Stimulated activated CD4-positive, alpha-beta T cell treated with anti-CD3 and anti-CD28 coated beads, Interleukin-4, amount 100 ng/mL, for 48 hours (primary cell): Measurements from ENCODE around the gene CISD3.
"Not testable (repeated sequence)": the region's sequence is repeated elsewhere in the genome, so short reads cannot be mapped to it uniquely, and the experiment has no call there.

Source experiments
- DNase-seq, 2 donors: peaks; one replicate each; pipeline ENCODE4 v3.0.0-alpha.2; 2020; ENCODE audit warnings: low read depth in 2 of 2

Gene CISD3

GRCh38 chr17:38707678-38708351, 22.3 kb upstream of the CISD3 start:
- DNase-seq: no peak

DNA sequence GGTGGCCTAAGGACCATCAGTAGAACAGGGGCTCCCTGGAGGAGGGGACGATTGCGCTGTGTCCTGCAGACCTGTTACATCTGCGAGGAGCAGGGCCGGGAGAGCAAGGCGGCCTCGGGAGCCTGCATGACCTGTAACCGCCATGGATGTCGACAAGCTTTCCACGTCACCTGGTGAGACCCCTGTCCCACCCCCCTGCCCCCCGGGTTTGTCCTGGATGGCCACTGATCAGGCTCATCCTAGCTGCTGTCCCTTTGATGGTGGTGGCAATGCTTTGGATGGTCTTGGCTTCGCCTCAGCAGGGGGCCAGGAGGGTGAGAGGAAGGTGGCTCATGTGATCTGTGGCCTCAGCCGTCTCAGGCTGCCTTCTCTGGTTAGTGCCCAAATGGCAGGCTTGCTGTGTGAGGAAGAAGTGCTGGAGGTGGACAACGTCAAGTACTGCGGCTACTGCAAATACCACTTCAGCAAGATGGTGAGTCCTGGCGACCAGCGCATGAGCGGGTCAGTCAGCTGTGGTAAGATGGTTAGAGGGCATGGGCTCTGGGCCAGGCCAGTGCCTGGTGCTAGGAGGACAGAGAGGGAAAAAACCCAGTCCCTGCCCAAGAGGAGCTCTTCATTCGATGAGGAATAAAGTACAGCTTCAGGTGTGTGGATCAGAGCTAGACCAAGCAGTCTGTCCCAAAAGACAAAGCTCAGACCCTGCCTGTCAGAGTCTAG, 20.9 kb upstream of the CISD3 start:
- no peak for DNase-seq

- no peak for DNase-seq
Observed at GRCh38 chr17:38709864-38710603, 20.1 kb upstream of the CISD3 start.

DNA sequence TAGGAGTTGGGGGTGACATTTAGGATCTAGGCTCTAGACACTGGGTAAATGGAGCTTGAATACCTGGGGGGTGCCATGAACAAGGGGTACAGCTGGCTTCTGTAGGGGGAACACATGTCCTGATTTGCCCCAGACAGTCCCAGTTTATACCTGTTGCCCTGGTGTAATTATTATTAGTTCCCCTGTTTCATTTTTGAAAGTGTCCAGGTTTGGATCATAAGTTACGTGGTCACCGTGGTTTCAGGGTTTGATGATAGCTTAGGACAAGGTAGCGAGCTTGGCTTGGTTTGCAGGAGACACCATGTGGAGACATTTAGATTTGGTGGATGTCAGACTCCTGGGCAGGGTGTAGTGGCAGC, 19.6 kb upstream of the CISD3 start:
- DNase-seq: no peak

DNA sequence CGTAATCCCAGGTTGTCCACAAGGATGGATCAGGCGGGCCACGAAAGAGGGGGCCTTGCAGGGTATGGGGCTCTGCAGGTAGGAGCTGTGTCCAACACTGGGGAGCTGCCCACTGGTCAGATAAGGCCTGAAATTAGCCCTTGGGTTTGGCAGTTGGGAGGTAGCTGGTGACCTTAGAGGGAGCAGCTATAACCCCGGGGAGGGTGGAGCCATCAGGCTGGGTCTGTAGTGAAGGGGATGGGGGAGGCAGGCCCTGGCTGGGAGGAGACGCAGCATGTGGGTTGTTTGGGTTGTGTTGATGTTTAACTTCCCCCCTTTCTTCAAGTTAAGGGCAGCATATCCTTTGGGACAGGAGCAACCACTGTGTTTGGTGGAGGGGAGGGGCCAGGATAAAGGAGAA, 19.2 kb upstream of the CISD3 start:
- no peak for DNase-seq

- DNase-seq: no peak
Observed at GRCh38 chr17:38711792-38712571, 18.2 kb upstream of the CISD3 start.

DNA sequence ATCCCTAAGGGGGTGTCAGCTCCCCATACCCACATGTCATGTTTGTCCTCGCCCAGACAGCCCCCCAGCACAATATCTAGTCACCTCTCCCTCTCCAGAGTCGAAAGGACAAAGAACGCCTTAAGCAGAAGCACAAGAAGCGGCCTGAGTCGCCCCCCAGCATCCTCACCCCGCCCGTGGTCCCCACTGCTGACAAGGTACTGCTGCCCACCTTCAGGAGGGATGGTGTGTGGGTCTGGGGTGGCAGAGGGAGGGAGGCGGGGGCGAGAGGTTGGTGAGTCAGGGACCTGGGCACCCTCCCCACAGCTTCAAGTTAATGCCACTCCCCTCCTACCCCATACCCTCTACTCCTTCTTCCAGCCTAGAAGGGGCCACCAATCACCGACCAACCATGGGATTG, 17.5 kb upstream of the CISD3 start:
- no peak for DNase-seq

- DNase-seq: no peak
Observed at GRCh38 chr17:38713456-38714075, 16.6 kb upstream of the CISD3 start.

- DNase-seq: no peak
Observed at GRCh38 chr17:38715216-38715943, 14.8 kb upstream of the CISD3 start.

GRCh38 chr17:38716368-38717005, 13.7 kb upstream of the CISD3 start:
- DNase-seq: no peak

GRCh38 chr17:38717139-38717745, 12.9 kb upstream of the CISD3 start:
- DNase-seq: no peak

- DNase-seq: no peak
Observed at GRCh38 chr17:38719289-38719942, 10.7 kb upstream of the CISD3 start.

DNA sequence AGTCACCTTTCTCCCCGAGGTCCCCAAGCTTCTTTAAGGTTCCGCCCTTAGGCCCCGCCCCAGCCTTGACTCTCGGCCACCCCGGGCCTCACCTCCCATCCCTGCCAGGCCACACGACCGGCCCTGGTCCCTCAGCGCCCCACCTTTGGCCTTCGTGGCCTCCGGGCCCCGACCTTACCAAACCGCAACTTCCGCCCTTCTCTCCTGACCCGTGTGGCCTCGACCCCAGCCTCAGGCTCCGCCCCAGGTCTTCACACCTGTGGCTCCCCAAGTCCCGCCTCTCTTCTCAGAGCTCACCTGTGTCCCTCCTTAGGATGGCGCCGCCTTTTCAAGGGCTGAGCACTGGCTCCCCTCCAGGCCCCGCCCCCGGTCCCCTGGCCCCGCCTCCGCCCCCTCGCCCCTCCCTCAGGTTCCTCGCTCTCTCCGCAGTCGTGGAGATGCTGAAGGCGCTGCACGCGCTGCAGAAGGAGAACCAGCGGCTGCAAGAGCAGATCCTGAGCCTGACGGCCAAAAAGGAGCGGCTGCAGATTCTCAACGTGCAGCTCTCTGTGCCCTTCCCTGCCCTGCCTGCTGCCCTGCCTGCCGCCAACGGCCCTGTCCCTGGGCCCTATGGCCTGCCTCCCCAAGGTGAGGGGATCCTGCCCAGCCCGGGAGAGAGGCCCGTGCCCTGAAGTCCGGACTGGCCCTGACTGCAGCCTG, 10.0 kb upstream of the CISD3 start:
- DNase-seq: no peak

GRCh38 chr17:38720941-38721340, 9.2 kb upstream of the CISD3 start:
- no peak for DNase-seq

- no peak for DNase-seq
Observed at GRCh38 chr17:38721802-38722201, 8.3 kb upstream of the CISD3 start.

GRCh38 chr17:38724337-38724988, 5.7 kb upstream of the CISD3 start:
- DNase-seq: no peak

DNA sequence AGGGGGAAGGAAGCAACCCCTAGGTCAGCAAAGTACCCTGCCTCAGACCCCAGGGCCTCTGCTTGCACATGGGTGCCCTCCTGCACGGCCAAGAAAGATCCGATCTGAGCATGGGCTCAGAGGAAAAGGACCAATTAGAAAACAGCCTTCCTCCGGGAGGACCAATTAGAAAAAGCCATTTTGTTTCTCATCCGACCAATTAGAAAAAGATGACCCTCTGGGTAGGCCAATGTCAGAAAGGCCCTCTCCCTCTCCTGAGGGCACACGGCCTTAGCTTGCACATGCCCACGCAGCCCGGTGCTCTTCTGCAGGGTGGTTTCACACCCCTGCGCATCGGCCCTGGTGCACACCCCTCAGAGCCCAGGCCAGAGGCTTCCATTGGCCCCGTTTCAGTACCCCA, 5.1 kb upstream of the CISD3 start:
- no peak for DNase-seq

- DNase-seq: not testable (repeated sequence)
Observed at GRCh38 chr17:38726145-38726544, 4.0 kb upstream of the CISD3 start.
